NCI-H1436 (cell line): ENCODE results near the gene ZNF862.
A peak's percentile ranks its signal among the peaks of the same experiment; 100 is the strongest.

Source experiments
- DNase-seq: peaks from one replicate; lab custom pipeline; 2025; lab: John Stamatoyannopoulos, UW

Gene ZNF862

GRCh38 chr7:149845257-149845980 lies 7.2 kb downstream of the ZNF862 start:
- no peak for DNase-seq

GRCh38 chr7:149846021-149846420 lies 7.8 kb downstream of the ZNF862 start:
- no peak for DNase-seq

GRCh38 chr7:149846436-149847046 lies 8.4 kb downstream of the ZNF862 start:
- DNase-seq: no peak

GRCh38 chr7:149849174-149849573 lies 11.0 kb downstream of the ZNF862 start:
- no peak for DNase-seq

- DNase-seq: no peak
Measured at GRCh38 chr7:149850007-149850594, 11.9 kb downstream of the ZNF862 start.

GRCh38 chr7:149850716-149851115 lies 12.5 kb downstream of the ZNF862 start:
- DNase-seq: no peak

- DNase-seq: no peak
Measured at GRCh38 chr7:149851449-149851848, 13.3 kb downstream of the ZNF862 start.

- no peak for DNase-seq
Measured at GRCh38 chr7:149853157-149853556, 15.0 kb downstream of the ZNF862 start.

- DNase-seq: peak; percentile 82
Measured at GRCh38 chr7:149854611-149855360, 16.6 kb downstream of the ZNF862 start.

- DNase-seq: no peak
Measured at GRCh38 chr7:149855361-149856305, 17.5 kb downstream of the ZNF862 start.

- DNase-seq: no peak
Measured at GRCh38 chr7:149856583-149856982, 18.4 kb downstream of the ZNF862 start.

GRCh38 chr7:149859369-149859768 lies 21.2 kb downstream of the ZNF862 start:
- DNase-seq: no peak

- DNase-seq: no peak
Measured at GRCh38 chr7:149859876-149860275, 21.7 kb downstream of the ZNF862 start.

- no peak for DNase-seq
Measured at GRCh38 chr7:149860821-149861727, 22.9 kb downstream of the ZNF862 start.

- no peak for DNase-seq
Measured at GRCh38 chr7:149861728-149862045, 23.5 kb downstream of the ZNF862 start.

- no peak for DNase-seq
Measured at GRCh38 chr7:149862156-149862555, 24.0 kb downstream of the ZNF862 start.

- no peak for DNase-seq
Measured at GRCh38 chr7:149863500-149863899, 25.3 kb downstream of the ZNF862 start.

- DNase-seq: no peak
Measured at GRCh38 chr7:149864023-149864422, 25.8 kb downstream of the ZNF862 start.

- no peak for DNase-seq
Measured at GRCh38 chr7:149864751-149865150, 26.6 kb downstream of the ZNF862 start.

- no peak for DNase-seq
Measured at GRCh38 chr7:149865437-149865836, 27.3 kb downstream of the ZNF862 start.
